ENCODE measurements around the gene PPM1L.

PPM1L gene

GRCh38 chr3:161108840-161109239 is 352.8 kb downstream of the PPM1L start:
- no peak for TF ChIP-seq CTCF (conservative IDR thresholded peaks at IDR 0.05; ENCODE audit: low read length)
- peak; percentile 58 for DNase-seq (ENCODE audit: low read depth)
- no peak overlapping the region for H3K4me3 ChIP-seq (ENCODE audit: low read length)

GRCh38 chr3:161117646-161118045 is 361.6 kb downstream of the PPM1L start:
- no peak for DNase-seq (ENCODE audit: low read depth)
- no peak for TF ChIP-seq CTCF (conservative IDR thresholded peaks at IDR 0.05; ENCODE audit: low read length)
- no peak overlapping the region for H3K4me3 ChIP-seq (ENCODE audit: low read length)

GRCh38 chr3:161126495-161126894 is 370.5 kb downstream of the PPM1L start:
- no peak overlapping the region for H3K4me3 ChIP-seq (ENCODE audit: low read length)
- DNase-seq (ENCODE audit: low read depth) = no peak
- TF ChIP-seq CTCF (conservative IDR thresholded peaks at IDR 0.05; ENCODE audit: low read length) = no peak

Data from AG10803 (cell line).